Natural killer cell treated with Interleukin-12 subunit alpha and Interleukin-12 subunit beta and Interleukin-15 and Interleukin-18, amount 100 ng/mL, for 72 hours (primary cell): ENCODE data around the gene GALNT14. TPM values are rescaled to one million over a fixed set of nuclear protein-coding genes. Genes with fewer than 3 reads are reported as not detected.
"Not testable (repeated sequence)": the region's sequence is repeated elsewhere in the genome, so short reads cannot be mapped to it uniquely, and the experiment has no call there.

Source experiments
- ATAC-seq, 2 donors: fragments of 150-1000 bp; cut with Tn5 transposase in 1 of 2; sonication (Bioruptor Pico), chemical (Tn5 transposase) in 1 of 2; 2 replicates each; pipeline ENCODE4 v1.10.0; 2021
- DNase-seq: peaks from one replicate; pipeline ENCODE4 v3.0.0; 2022; ENCODE audit warnings: low spot score
- H3K27ac Mint-ChIP-seq, 2 donors: 1 replicate in 1 of 2; 2 replicates in 1 of 2; pipeline ENCODE4 v1.8.0; 2022; ENCODE audit warnings: mixed read lengths in 2 of 2, mild to moderate bottlenecking in 1 of 2, moderate library complexity in 1 of 2
- H3K27me3 Mint-ChIP-seq, 2 donors: 1 replicate in 1 of 2; 2 replicates in 1 of 2; pipeline ENCODE4 v1.8.0; 2022; ENCODE audit warnings: mixed read lengths in 2 of 2
- H3K36me3 Mint-ChIP-seq: one replicate; pipeline ENCODE4 v1.8.0; 2022; ENCODE audit warnings: mixed read lengths
- H3K4me1 Mint-ChIP-seq, 2 donors: 1 replicate in 1 of 2; 2 replicates in 1 of 2; pipeline ENCODE4 v1.8.0; 2022; ENCODE audit warnings: low read depth in 2 of 2, mixed read lengths in 2 of 2, mild to moderate bottlenecking in 1 of 2
- H3K4me3 Mint-ChIP-seq: one replicate; pipeline ENCODE4 v1.8.0; 2022; ENCODE audit warnings: mixed read lengths
- H3K9me3 Mint-ChIP-seq: 2 replicates; pipeline ENCODE4 v1.8.0; 2022; ENCODE audit warnings: mixed read lengths
- total RNA-seq, 2 donors: library from RNA; stranded (reverse); gene quantifications; one replicate each; pipeline ENCODE4 v1.2.3, GENCODE V29; 2022

The GALNT14 gene
- total RNA-seq, 2 donors from 2014 or later, result 1.3 TPM; not detected in 1

DNA sequence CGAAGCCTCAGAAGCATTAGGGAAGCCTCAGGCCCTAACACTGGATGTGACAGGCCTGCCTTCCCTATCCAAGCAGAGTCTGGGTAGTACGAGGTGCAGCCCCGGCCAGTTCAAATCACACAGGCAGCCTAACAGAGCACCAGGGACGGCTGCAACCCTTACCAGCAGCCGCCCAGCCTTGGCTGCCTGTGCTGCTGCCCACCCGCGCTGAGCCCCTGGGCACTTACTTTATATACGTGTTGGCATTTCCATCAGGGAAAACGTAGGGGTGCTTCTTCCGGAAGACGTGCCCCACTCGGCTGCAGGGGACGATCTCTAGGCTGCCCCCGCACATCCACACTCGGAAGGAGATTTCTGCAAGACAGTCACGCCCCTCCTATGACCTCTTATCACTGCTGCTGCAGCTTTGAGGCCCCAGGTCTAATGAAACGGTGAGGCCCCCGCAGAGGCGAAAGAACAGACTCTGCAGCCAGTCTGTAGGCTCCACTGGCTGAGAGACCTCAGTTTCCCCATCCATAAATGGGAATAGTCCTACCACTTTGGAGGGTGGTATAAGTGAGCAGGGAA lies 206.3 kb downstream of the GALNT14 start:
- Mint-ChIP-seq H3K27ac (no peak overlapping the region), H3K36me3 (no peaks in the 10 kb centered on the region), H3K4me1 (peaks cover 0 to 5% of the 10 kb centered on the region in 2 donors), H3K9me3 (no peaks in the 10 kb centered on the region), H3K27me3 (no peaks in the 10 kb centered on the region), H3K4me3 (no peak overlapping the region)
- DNase-seq (peak; percentile 28), ATAC-seq (no peak)

DNA sequence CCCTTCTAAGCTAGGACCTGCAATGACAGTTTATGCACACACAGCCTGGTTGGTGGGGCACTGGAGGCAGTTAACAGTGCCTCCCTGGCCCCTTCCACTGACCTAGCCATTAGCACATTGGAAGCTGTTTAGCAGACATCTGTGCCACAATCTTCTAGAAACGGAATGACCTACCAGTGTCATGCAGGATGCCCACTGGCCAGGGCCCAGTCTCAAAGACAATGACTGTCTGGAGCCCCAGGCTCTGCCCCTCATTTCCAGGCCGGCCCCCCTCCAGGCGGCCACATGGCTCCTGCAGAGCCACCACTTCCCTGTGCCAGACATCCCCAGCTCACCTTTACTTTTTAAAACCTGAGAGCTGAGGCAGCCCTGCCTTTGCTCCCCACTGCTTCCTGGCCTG lies 207.5 kb downstream of the GALNT14 start:
- peak; percentile 10 for DNase-seq
- ATAC-seq, result peak in 1 of 2 donors; percentile 25
- Mint-ChIP-seq H3K36me3 (no peaks in the 10 kb centered on the region), H3K27ac (no peak overlapping the region), H3K4me3 (no peak overlapping the region), H3K9me3 (no peaks in the 10 kb centered on the region), H3K27me3 (no peaks in the 10 kb centered on the region), H3K4me1 (peaks cover 0 to 5% of the 10 kb centered on the region in 2 donors)

DNA sequence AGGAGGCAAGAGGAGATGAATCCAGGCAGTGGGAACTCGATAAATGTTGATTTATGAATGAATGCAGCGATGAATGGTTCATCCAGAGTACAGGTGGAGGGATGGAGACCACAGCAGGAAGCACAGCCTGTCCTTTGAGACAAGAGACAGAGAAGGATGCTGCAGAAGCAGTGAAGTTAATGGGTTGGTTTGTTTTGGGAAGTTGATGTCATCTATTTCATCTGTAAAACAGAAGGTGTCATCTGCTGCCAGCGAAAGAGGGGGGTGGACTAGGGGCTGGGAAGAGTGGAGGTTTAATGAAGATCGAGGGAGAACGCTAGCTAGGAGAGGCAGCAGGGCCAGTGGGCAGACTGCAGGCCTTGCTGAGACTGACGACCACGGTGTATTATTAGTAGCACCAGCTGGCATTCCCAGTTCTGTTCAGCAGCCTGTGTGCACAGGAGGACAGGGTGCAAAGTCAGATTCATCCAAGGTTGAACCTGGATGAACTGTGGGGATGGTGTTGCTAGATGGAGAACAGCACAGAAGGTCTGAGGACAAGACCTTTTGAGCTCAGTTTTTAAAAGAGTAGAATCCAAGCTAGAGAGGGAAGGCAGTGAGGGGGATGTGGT lies 210.7 kb downstream of the GALNT14 start:
- Mint-ChIP-seq H3K36me3 (no peaks in the 10 kb centered on the region), H3K27ac (no peak overlapping the region), H3K9me3 (no peaks in the 10 kb centered on the region), H3K27me3 (no peaks in the 10 kb centered on the region), H3K4me1 (no peaks in the 10 kb centered on the region), H3K4me3 (no peak overlapping the region)
- ATAC-seq (no peak), DNase-seq (peak; percentile 25)

DNA sequence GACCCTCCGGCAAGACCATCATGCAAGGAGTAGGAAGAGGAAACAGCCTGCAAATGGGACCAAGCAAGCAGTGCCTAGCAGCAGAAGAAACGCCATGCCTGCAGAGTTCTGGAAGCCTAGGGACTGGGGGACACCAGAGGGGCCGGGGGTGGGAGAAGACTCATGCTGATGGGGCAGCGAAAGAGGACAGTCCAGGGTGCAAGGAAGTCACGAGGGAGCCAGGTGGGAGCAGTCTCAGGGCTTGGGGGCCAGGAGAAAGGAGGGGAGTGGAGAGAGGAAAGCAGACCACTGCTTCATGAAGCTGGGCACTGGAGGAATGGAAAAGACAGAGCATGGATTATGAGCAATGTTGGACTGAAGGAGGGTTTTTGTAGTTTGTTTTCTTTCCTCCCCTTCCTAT lies 211.6 kb downstream of the GALNT14 start:
- no peak for ATAC-seq
- H3K36me3 Mint-ChIP-seq, result no peaks in the 10 kb centered on the region
- no peaks in the 10 kb centered on the region for H3K4me1 Mint-ChIP-seq

DNA sequence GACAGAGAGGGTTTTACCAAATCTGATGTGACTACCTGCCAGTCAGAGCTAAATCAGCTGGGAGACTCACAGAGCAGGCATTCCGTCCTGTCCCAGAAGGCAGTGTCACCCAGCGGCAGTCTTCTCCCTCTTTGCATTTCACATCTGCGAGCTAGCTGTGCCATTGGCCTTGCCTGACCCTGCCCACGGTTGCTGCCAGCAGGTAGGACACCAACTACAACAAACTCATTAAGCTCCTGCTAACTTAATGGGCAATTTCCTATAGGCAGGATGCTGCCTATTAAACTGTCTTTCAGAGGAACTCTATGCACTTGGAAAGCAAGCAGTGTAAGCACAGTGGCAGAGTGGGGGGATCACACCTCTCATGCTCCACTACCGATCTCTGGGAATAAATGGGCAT lies 214.6 kb downstream of the GALNT14 start:
- Mint-ChIP-seq H3K9me3 (no peaks in the 10 kb centered on the region), H3K27me3 (peaks cover 0 to 5% of the 10 kb centered on the region in 2 donors), H3K4me3 (no peak overlapping the region), H3K27ac (no peak overlapping the region), H3K4me1 (no peaks in the 10 kb centered on the region), H3K36me3 (no peaks in the 10 kb centered on the region)
- no peak for ATAC-seq
- DNase-seq, result peak; percentile 50

More for the DNA sequence above, 211.6 kb downstream of the GALNT14 start:
- H3K27ac Mint-ChIP-seq, result no peak overlapping the region
- peaks cover 0 to 3% of the 10 kb centered on the region in 2 donors for H3K27me3 Mint-ChIP-seq
- peak; percentile 55 for DNase-seq
- H3K9me3 Mint-ChIP-seq, result no peaks in the 10 kb centered on the region
- no peak overlapping the region for H3K4me3 Mint-ChIP-seq

DNA sequence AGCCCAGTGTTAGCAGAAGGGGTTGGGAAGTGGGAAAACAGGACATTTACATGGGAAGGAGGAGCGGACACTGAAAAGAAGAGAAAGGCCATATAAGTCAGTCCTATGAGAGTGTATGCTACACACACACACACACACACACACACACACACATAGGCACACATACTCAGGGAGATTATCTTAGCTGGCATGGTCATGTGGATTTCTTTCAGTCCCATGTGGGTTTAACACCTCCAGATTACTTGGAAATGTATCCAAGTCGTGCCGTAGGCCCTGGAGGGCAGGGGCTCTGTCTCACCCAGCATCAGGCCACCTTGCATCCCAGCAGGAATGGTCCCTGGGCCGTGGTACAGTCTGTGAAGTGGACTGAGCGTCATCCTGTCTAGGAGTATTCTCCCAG lies 217.7 kb downstream of the GALNT14 start:
- H3K27me3 Mint-ChIP-seq, result peaks cover 0 to 5% of the 10 kb centered on the region in 2 donors

DNA sequence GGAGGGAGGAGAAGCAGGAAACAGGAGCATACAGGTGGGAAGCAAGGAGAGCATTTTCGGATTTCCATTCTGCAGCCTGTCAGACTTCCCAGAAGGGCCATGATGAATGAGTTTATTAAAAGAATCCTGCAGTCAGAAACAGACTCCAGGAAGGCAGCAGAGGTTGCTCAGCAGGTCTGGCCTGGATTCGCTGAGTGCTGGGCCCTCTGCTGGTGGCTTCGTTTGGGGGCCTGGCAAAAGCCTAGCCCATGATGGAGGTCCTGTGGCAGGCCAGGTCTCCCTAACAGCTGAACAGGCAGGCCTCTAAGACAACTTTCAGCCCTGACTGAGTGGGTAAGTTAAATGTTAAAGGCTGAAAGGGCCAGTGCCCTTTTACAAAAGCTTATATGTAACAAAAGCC lies 222.8 kb downstream of the GALNT14 start:
- no peak overlapping the region for H3K4me3 Mint-ChIP-seq

More for the DNA sequence above, 217.7 kb downstream of the GALNT14 start:
- no peaks in the 10 kb centered on the region for H3K36me3 Mint-ChIP-seq
- no peak overlapping the region for H3K4me3 Mint-ChIP-seq
- H3K4me1 Mint-ChIP-seq, result no peaks in the 10 kb centered on the region
- H3K9me3 Mint-ChIP-seq, result no peaks in the 10 kb centered on the region
- ATAC-seq, result no peak
- no peak overlapping the region for H3K27ac Mint-ChIP-seq
- DNase-seq, result no peak

DNA sequence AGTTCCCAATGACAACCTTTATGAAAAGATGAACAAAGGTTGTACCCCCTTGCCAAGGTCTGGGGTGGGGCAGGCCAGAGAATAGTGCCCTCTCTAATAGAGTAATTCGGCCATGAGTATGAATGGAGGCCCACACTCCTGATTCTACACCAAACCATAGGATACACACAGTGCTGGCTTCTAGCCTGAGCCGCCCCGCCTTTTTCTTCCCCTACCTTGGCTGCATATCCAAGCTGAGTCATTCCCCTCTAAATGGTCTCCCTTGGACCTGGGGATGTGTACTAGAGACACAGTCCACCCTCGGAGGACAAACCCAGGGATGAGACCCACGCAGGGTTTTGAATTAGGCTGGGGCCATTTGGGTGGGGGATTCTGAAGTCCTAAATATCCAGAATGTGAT lies 223.8 kb downstream of the GALNT14 start:
- no peaks in the 10 kb centered on the region for H3K9me3 Mint-ChIP-seq
- peaks cover 0 to 4% of the 10 kb centered on the region in 2 donors for H3K27me3 Mint-ChIP-seq
- no peak for ATAC-seq

More for the DNA sequence above, 222.8 kb downstream of the GALNT14 start:
- no peak for DNase-seq
- no peaks in the 10 kb centered on the region for H3K4me1 Mint-ChIP-seq
- H3K27ac Mint-ChIP-seq, result no peak overlapping the region
- no peaks in the 10 kb centered on the region for H3K36me3 Mint-ChIP-seq
- no peaks in the 10 kb centered on the region for H3K9me3 Mint-ChIP-seq
- ATAC-seq, result no peak
- peaks cover 0 to 4% of the 10 kb centered on the region in 2 donors for H3K27me3 Mint-ChIP-seq

DNA sequence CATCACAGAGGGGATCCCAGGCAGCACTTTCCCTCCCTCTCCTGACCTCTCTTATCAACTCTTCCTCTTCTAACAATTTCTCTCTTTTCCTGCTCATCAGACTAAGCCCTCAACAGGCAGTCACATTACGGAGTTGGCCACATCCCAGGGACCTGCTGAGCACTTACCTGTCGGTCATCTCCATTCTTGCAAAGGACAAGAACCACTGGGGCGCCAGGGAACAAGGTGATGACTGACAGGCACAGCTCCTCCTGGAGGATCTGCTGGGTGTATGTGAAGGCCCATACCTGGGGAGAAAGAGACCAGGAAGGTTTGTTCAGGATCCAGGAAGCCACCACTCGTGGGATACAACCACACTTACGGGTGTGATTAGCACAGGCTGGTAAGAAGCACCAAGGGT lies 226.2 kb downstream of the GALNT14 start:
- Mint-ChIP-seq H3K27me3 (peaks cover 0 to 4% of the 10 kb centered on the region in 2 donors), H3K36me3 (no peaks in the 10 kb centered on the region), H3K9me3 (no peaks in the 10 kb centered on the region), H3K4me1 (no peaks in the 10 kb centered on the region), H3K4me3 (no peak overlapping the region), H3K27ac (no peak overlapping the region)
- ATAC-seq, result peak in 1 of 2 donors; percentile 21
- DNase-seq, result no peak

More for the DNA sequence above, 223.8 kb downstream of the GALNT14 start:
- no peak overlapping the region for H3K27ac Mint-ChIP-seq
- H3K4me3 Mint-ChIP-seq, result no peak overlapping the region
- H3K4me1 Mint-ChIP-seq, result no peaks in the 10 kb centered on the region
- no peak for DNase-seq
- H3K36me3 Mint-ChIP-seq, result no peaks in the 10 kb centered on the region

DNA sequence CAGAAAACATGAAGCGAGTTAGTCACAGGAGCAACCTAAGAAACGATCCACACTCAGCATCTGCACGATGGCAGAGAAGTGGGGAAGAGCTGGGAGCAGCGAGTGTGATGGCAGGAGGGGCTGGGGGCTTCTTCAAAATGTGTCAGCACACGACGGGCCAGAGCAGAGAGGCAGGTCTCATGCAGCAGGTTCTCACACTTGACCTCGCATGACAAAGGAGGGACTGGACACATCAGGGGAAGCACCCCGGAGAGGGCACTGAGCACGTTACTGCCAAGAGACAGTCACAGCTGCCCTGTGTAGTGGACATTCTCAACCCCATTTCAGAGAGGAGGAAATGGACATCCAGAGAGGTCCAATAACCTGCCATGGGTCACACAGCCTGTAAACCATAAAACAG lies 226.9 kb downstream of the GALNT14 start:
- Mint-ChIP-seq H3K36me3 (no peaks in the 10 kb centered on the region), H3K27me3 (peaks cover 0 to 4% of the 10 kb centered on the region in 2 donors), H3K9me3 (no peaks in the 10 kb centered on the region), H3K4me1 (no peaks in the 10 kb centered on the region), H3K27ac (no peak overlapping the region), H3K4me3 (no peak overlapping the region)
- peak in 1 of 2 donors; percentile 9 for ATAC-seq
- DNase-seq, result no peak

DNA sequence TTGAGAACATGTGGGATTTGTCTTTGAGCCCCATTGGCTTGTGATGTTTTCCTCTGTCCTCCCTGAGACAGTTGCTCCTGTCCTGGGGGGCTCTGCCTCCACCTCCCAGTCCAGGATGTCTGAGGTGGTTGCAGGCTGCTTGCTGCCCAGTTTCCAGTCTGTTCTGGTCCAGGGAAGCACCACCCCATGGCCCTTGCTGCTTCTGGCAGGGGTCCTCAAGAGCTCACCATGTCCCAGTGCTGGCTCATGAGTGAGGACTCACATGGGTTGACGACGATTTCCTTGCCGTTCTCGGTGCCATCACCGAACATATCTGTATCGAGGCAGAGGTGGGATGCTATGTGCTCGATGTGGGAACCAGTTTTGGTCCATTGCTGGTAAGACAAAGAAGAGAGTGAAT lies 227.6 kb downstream of the GALNT14 start:
- Mint-ChIP-seq H3K4me1 (no peaks in the 10 kb centered on the region), H3K27me3 (peaks cover 0 to 4% of the 10 kb centered on the region in 2 donors), H3K27ac (no peak overlapping the region), H3K9me3 (no peaks in the 10 kb centered on the region), H3K36me3 (no peaks in the 10 kb centered on the region), H3K4me3 (no peak overlapping the region)
- ATAC-seq, result no peak
- DNase-seq, result no peak

DNA sequence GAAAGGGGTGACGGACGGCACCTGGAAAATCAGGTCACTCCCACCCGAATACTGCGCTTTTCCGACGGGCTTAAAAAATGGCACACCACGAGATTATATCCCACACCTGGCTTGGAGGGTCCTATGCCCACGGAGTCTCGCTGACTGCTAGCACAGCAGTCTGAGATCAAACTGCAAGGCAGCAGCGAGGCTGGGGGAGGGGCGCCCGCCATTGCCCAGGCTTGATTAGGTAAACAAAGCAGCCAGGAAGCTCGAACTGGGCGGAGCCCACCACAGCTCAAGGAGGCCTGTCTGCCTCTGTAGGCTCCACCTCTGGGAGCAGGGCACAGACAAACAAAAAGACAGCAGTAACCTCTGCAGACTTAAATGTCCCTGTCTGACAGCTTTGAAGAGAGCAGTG lies 233.8 kb downstream of the GALNT14 start:
- H3K27ac Mint-ChIP-seq, H3K9me3 Mint-ChIP-seq, H3K4me3 Mint-ChIP-seq: not testable (repeated sequence)

DNA sequence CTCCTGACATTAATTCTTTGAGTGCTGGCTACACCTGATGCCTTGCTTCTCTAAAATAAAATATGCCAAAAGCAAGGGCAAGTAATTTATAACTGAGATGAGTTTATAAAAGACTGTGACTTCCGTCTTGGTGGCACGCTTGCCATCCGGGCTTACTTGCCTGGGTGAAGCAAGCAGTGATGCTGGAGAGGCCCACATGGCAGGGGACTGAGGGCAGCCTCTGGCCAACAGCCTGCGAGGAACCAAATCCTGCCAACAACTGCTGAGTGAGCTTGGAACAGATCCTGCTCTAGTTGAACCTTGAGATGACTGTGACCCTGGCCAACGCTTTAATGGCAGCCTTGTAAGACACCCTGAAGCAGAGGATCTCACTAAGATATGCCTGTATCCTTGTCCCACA lies 234.9 kb downstream of the GALNT14 start:
- DNase-seq, result no peak
- Mint-ChIP-seq H3K4me1 (no peaks in the 10 kb centered on the region), H3K27ac (no peak overlapping the region), H3K9me3 (no peaks in the 10 kb centered on the region), H3K4me3 (no peak overlapping the region), H3K36me3 (no peaks in the 10 kb centered on the region), H3K27me3 (peaks cover 0 to 9% of the 10 kb centered on the region in 2 donors)
- ATAC-seq, result no peak

More for the DNA sequence above, 233.8 kb downstream of the GALNT14 start:
- not testable (repeated sequence) for ATAC-seq, H3K4me1 Mint-ChIP-seq, H3K27me3 Mint-ChIP-seq, H3K36me3 Mint-ChIP-seq, DNase-seq

DNA sequence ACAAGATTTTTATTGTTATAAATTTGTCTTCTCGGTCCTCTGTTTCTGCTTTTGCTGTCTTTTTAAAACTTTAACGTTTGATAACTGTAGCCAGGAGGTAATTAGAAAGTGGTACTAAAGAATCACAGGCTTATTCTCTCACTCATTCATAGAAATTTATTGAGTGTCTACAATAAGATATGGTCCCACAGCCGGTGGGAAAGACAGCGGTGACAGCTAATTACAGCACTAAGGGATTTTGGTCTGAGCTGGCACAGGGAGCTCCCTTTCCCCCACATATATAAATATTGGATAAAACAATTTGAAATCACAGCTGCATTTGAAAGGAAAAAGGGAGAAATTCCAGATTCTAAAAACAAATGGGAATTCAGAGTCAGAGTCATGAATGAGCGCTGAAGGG lies 237.9 kb downstream of the GALNT14 start:
- Mint-ChIP-seq H3K36me3 (no peaks in the 10 kb centered on the region), H3K9me3 (no peaks in the 10 kb centered on the region), H3K27me3 (peaks cover 4 to 22% of the 10 kb centered on the region in 2 donors), H3K4me1 (no peaks in the 10 kb centered on the region), H3K27ac (no peak overlapping the region), H3K4me3 (no peak overlapping the region)
- no peak for ATAC-seq
- DNase-seq, result no peak
